Mesenchymal stem cell (in vitro differentiated cells and primary cell): ENCODE results near the gene KIAA0232.

ENCODE experiments used
- DNase-seq: peaks from one replicate; pipeline ENCODE4 v3.0.0-alpha.2; 2013
- H2AFZ ChIP-seq: one replicate; pipeline ENCODE4 v1.6.1; 2013; ENCODE audit warnings: low read depth, mild to moderate bottlenecking, control low read depth, inconsistent platforms, low read length, moderate library complexity
- H2AK5ac ChIP-seq: 2 replicates; pipeline ENCODE4 v1.6.1; 2013; ENCODE audit warnings: low read length, moderate library complexity, mild to moderate bottlenecking, inconsistent platforms; ENCODE audit not compliant: severe bottlenecking
- H2BK120ac ChIP-seq: one replicate; pipeline ENCODE4 v1.6.1; 2013; ENCODE audit warnings: low read depth, mild to moderate bottlenecking, inconsistent platforms, low read length, moderate library complexity
- H2BK12ac ChIP-seq, 2 experiments: one replicate each; pipeline ENCODE4 v1.6.1; 2013; ENCODE audit warnings: inconsistent platforms in 2 of 2, low read length in 2 of 2, mild to moderate bottlenecking in 2 of 2, moderate library complexity in 2 of 2, control low read depth in 1 of 2
- H2BK15ac ChIP-seq: one replicate; pipeline ENCODE4 v1.6.1; 2013; ENCODE audit warnings: mild to moderate bottlenecking, low read depth, inconsistent platforms; ENCODE audit not compliant: poor library complexity, severe bottlenecking
- H2BK5ac ChIP-seq: 2 replicates; pipeline ENCODE4 v1.6.1; 2013; ENCODE audit warnings: low read depth, mild to moderate bottlenecking, low read length, control low read depth, inconsistent platforms; ENCODE audit not compliant: poor library complexity, severe bottlenecking
- H3K14ac ChIP-seq, 2 experiments: one replicate each; pipeline ENCODE4 v1.6.1; 2013; ENCODE audit warnings: inconsistent platforms in 2 of 2, low read length in 2 of 2, control low read depth in 1 of 2, mild to moderate bottlenecking in 1 of 2, moderate library complexity in 1 of 2
- H3K18ac ChIP-seq, 2 experiments: one replicate each; pipeline ENCODE4 v1.6.1; 2013; ENCODE audit warnings: inconsistent platforms in 2 of 2, low read length in 2 of 2, control low read depth in 1 of 2, low read depth in 1 of 2, mild to moderate bottlenecking in 1 of 2
- H3K23ac ChIP-seq, 2 experiments: one replicate each; pipeline ENCODE4 v1.6.1; 2013; ENCODE audit warnings: inconsistent platforms in 2 of 2, low read length in 2 of 2, mild to moderate bottlenecking in 2 of 2, moderate library complexity in 2 of 2, control low read depth in 1 of 2
- H3K27ac ChIP-seq: 2 replicates; pipeline ENCODE4 v1.5.1; 2013; ENCODE audit warnings: mild to moderate bottlenecking, moderate library complexity, low read length, control low read depth, inconsistent platforms; ENCODE audit not compliant: poor library complexity, severe bottlenecking
- H3K27me3 ChIP-seq, 2 experiments: 2 replicates each; pipeline versions ENCODE4 v1.6.1 to v1.7.0; 2013; ENCODE audit warnings: low read length in 2 of 2, mild to moderate bottlenecking in 2 of 2, moderate library complexity in 2 of 2, control low read depth in 1 of 2, inconsistent platforms in 1 of 2; ENCODE audit not compliant: control insufficient read depth in 1 of 2, insufficient read depth in 1 of 2
- H3K36me3 ChIP-seq, 2 experiments: 2 replicates each; pipeline versions ENCODE4 v1.6.1 to v1.7.0; 2013; ENCODE audit warnings: low read length in 2 of 2, control low read depth in 1 of 2, inconsistent platforms in 1 of 2, low read depth in 1 of 2, mild to moderate bottlenecking in 1 of 2; ENCODE audit not compliant: insufficient read depth in 2 of 2, control insufficient read depth in 1 of 2
- H3K4ac ChIP-seq, 2 experiments: one replicate each; pipeline ENCODE4 v1.6.1; 2013; ENCODE audit warnings: inconsistent platforms in 2 of 2, low read length in 2 of 2, mild to moderate bottlenecking in 2 of 2, moderate library complexity in 2 of 2, control low read depth in 1 of 2, low read depth in 1 of 2
- H3K4me1 ChIP-seq: 2 replicates; pipeline ENCODE4 v1.6.1; 2013; ENCODE audit warnings: low read depth, low read length, control low read depth; ENCODE audit not compliant: control insufficient read depth, insufficient read depth
- H3K4me2 ChIP-seq: 2 replicates; pipeline ENCODE4 v1.6.1; 2013; ENCODE audit warnings: low read length, mild to moderate bottlenecking, inconsistent platforms; ENCODE audit not compliant: poor library complexity, severe bottlenecking
- H3K4me3 ChIP-seq, 2 experiments: 2 replicates each; pipeline versions ENCODE4 v1.5.1 to v1.7.0; 2013; ENCODE audit warnings: low read length in 2 of 2, mild to moderate bottlenecking in 2 of 2, control low read depth in 1 of 2, low read depth in 1 of 2; ENCODE audit not compliant: insufficient read depth in 1 of 2
- H3K79me1 ChIP-seq: replicated peaks from 2 replicates; pipeline ENCODE4 v1.6.1; 2013; ENCODE audit warnings: mild to moderate bottlenecking, control low read depth, low read length, inconsistent platforms; ENCODE audit not compliant: poor library complexity, severe bottlenecking
- H3K9ac ChIP-seq: 2 replicates; pipeline ENCODE4 v1.7.0; 2013; ENCODE audit warnings: mild to moderate bottlenecking, low read length, moderate library complexity
- H3K9me3 ChIP-seq: 2 replicates; pipeline ENCODE4 v1.7.0; 2013; ENCODE audit warnings: mild to moderate bottlenecking, low read length; ENCODE audit not compliant: control insufficient read depth
- H4K8ac ChIP-seq: one replicate; pipeline ENCODE4 v1.6.1; 2013; ENCODE audit warnings: inconsistent platforms, mild to moderate bottlenecking, low read length, moderate library complexity
- H4K91ac ChIP-seq: one replicate; pipeline ENCODE4 v1.6.1; 2013; ENCODE audit warnings: mild to moderate bottlenecking, low read length, inconsistent platforms
- WGBS: methylation state at CpG from one replicate; pipeline ENCODE4 v1.1.7; 2013; ENCODE audit warnings: mixed read lengths; 5-methylcytosine and 5-hydroxymethylcytosine counted together

The KIAA0232 gene

DNA sequence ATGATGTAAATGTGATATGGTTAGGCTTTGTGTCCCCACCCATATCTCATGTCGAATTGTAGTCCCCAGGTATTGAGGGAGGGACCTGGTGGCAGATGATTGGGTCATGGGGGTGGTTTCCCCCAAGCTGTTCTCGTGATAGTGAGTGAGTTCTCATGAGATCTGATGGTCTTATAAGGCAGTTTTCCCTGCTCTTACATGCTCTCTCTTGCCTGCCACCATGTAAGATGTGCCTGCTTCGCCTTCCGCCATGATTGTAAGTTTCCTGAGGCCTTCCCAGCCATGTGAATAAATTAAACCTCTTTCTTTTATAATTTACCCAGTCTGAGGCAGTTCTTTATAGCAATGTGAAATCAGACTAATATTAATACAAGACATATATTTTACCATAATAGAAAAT lies 42.6 kb upstream of the KIAA0232 start:
- no peak overlapping the region for H3K23ac ChIP-seq
- no peak overlapping the region for H3K4me2 ChIP-seq
- peaks cover 0 to 8% of the 10 kb centered on the region in 2 experiments for H3K27me3 ChIP-seq
- no peaks in the 10 kb centered on the region for H3K36me3 ChIP-seq
- H2BK15ac ChIP-seq = no peak overlapping the region
- H2AFZ ChIP-seq = no peak overlapping the region
- no peak overlapping the region for H3K9ac ChIP-seq
- WGBS = 78% methylated on average over 4 of the region's 4 CpGs
- H3K4me1 ChIP-seq = no peaks in the 10 kb centered on the region
- H2AK5ac ChIP-seq = no peak overlapping the region
- no peak overlapping the region for H3K18ac ChIP-seq
- H3K14ac ChIP-seq = no peak overlapping the region
- no peak overlapping the region for H2BK120ac ChIP-seq
- no peak overlapping the region for H4K91ac ChIP-seq
- H2BK5ac ChIP-seq = no peak overlapping the region
- H4K8ac ChIP-seq = no peak overlapping the region
- no peak overlapping the region for H3K4ac ChIP-seq
- no peak overlapping the region for H3K4me3 ChIP-seq
- H3K79me1 ChIP-seq = no peaks in the 10 kb centered on the region
- DNase-seq = no peak
- H3K27ac ChIP-seq = no peak overlapping the region
- H3K9me3 ChIP-seq = no peaks in the 10 kb centered on the region
- H2BK12ac ChIP-seq = no peak overlapping the region

- DNase-seq = no peak
- no peak overlapping the region for H3K18ac ChIP-seq
Measured at GRCh38 chr4:6740347-6740746, 42.2 kb upstream of the KIAA0232 start.

DNA sequence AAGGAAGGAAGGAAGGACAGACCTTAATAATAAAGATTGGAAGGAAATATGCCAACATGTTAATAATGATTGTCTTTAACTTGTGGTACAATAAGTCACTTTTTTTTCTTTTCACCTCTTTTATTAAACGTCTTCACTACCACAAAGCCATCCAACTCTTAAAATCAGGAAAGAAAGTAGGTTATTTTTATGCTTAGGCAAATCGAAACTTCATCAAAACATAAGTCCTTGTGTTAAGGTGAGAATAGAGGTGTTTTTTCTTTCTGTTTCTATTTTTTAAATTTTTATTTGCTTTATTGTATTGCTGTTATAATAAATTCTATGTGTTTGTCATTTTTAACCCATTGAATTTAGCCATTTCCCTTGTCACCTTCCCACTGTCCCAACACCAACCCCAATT lies 40.0 kb upstream of the KIAA0232 start:
- H3K18ac ChIP-seq = no peak overlapping the region
- no peak overlapping the region for H3K4me2 ChIP-seq
- no peaks in the 10 kb centered on the region for H3K79me1 ChIP-seq
- H3K27me3 ChIP-seq = peaks cover 0 to 8% of the 10 kb centered on the region in 2 experiments
- no peaks in the 10 kb centered on the region for H3K36me3 ChIP-seq
- no peak overlapping the region for H3K27ac ChIP-seq
- H3K4me3 ChIP-seq = no peak overlapping the region
- no peak overlapping the region for H2BK120ac ChIP-seq
- H3K4me1 ChIP-seq = peaks cover 10% of the 10 kb centered on the region
- no peak overlapping the region for H3K9ac ChIP-seq
- H2BK5ac ChIP-seq = no peak overlapping the region
- no peak overlapping the region for H2BK15ac ChIP-seq
- H3K9me3 ChIP-seq = no peaks in the 10 kb centered on the region
- no peak overlapping the region for H4K91ac ChIP-seq
- no peak overlapping the region for H3K4ac ChIP-seq
- no peak overlapping the region for H4K8ac ChIP-seq
- H2BK12ac ChIP-seq = no peak overlapping the region
- H2AFZ ChIP-seq = no peak overlapping the region
- H3K23ac ChIP-seq = no peak overlapping the region
- H3K14ac ChIP-seq = no peak overlapping the region
- H2AK5ac ChIP-seq = no peak overlapping the region
- DNase-seq = no peak
- no CpG with 5 or more reads among the region's 2 CpGs for WGBS

More at GRCh38 chr4:6740347-6740746, 42.2 kb upstream of the KIAA0232 start:
- no peak overlapping the region for H3K9ac ChIP-seq
- H3K27ac ChIP-seq = no peak overlapping the region
- H2BK5ac ChIP-seq = no peak overlapping the region
- no peaks in the 10 kb centered on the region for H3K79me1 ChIP-seq
- peak overlapping the region; percentile 61 for H4K91ac ChIP-seq
- no peaks in the 10 kb centered on the region for H3K9me3 ChIP-seq
- no peak overlapping the region for H3K4me3 ChIP-seq
- no peak overlapping the region for H2AFZ ChIP-seq
- no peak overlapping the region for H3K23ac ChIP-seq
- no peak overlapping the region for H3K4ac ChIP-seq
- no peak overlapping the region for H3K14ac ChIP-seq
- no peak overlapping the region for H4K8ac ChIP-seq
- H3K4me1 ChIP-seq = no peaks in the 10 kb centered on the region
- no peak overlapping the region for H2BK12ac ChIP-seq
- H2AK5ac ChIP-seq = no peak overlapping the region
- H3K36me3 ChIP-seq = no peaks in the 10 kb centered on the region
- H2BK15ac ChIP-seq = no peak overlapping the region
- H3K27me3 ChIP-seq = peaks cover 0 to 8% of the 10 kb centered on the region in 2 experiments
- no peak overlapping the region for H2BK120ac ChIP-seq
- WGBS = 95% methylated on average over 5 of the region's 8 CpGs
- no peak overlapping the region for H3K4me2 ChIP-seq

- Histone ChIP-seq H3K4ac (no peak overlapping the region), H3K14ac (no peak overlapping the region)
- 72% methylated on average over 9 of the region's 11 CpGs for WGBS
Measured at GRCh38 chr4:6742989-6743388, 39.5 kb upstream of the KIAA0232 start.

More at GRCh38 chr4:6742989-6743388, 39.5 kb upstream of the KIAA0232 start:
- Histone ChIP-seq H3K27me3 (peaks cover 0 to 8% of the 10 kb centered on the region in 2 experiments), H2AK5ac (no peak overlapping the region), H4K8ac (no peak overlapping the region), H3K4me3 (no peak overlapping the region), H4K91ac (no peak overlapping the region), H3K23ac (no peak overlapping the region), H3K4me2 (no peak overlapping the region), H3K18ac (no peak overlapping the region), H3K9ac (no peak overlapping the region), H3K27ac (no peak overlapping the region), H3K9me3 (no peaks in the 10 kb centered on the region), H2BK12ac (no peak overlapping the region), H3K79me1 (no peaks in the 10 kb centered on the region), H2AFZ (no peak overlapping the region), H3K4me1 (peaks cover 10% of the 10 kb centered on the region), H2BK15ac (no peak overlapping the region), H2BK120ac (no peak overlapping the region), H3K36me3 (no peaks in the 10 kb centered on the region), H2BK5ac (no peak overlapping the region)
- DNase-seq = no peak
